ENCODE results near the gene EXO5. TPM values are rescaled to one million over a fixed set of nuclear protein-coding genes. Genes with fewer than 3 reads are reported as not detected.
"Not testable (repeated sequence)": the region's sequence is repeated elsewhere in the genome, so short reads cannot be mapped to it uniquely, and the experiment has no call there.

Gene EXO5
- total RNA-seq: 10 to 100 TPM; 10.1 to 12.8 (median 11.6) TPM

- H3K36me3 Mint-ChIP-seq (ENCODE audit: insufficient read depth): peaks cover 32% of the 10 kb centered on the region
- DNase-seq (peak; percentile 81), ATAC-seq (peak; percentile 99 to 100)
- H3K9me3 Mint-ChIP-seq: peaks cover 34% of the 10 kb centered on the region
- H3K4me1 Mint-ChIP-seq (ENCODE audit: low read depth): peaks cover 9% of the 10 kb centered on the region
- no peaks in the 10 kb centered on the region for H3K27me3 Mint-ChIP-seq (ENCODE audit: low read depth)
- peak within 1 kb of the TSS; percentile 90 for H3K4me3 Mint-ChIP-seq
These were observed at the start of gene EXO5 for GRCh38 chr1:40508375-40509341. Gene EXO5 (plus strand): TSS chr1:40508767. CDS start chr1:40514545, 5,778 bp downstream.

GRCh38 chr1:40462956-40463590, 45.5 kb upstream of the EXO5 start:
- no peaks in the 10 kb centered on the region for H3K27me3 Mint-ChIP-seq (ENCODE audit: low read depth)
- H3K36me3 Mint-ChIP-seq (ENCODE audit: insufficient read depth): peaks cover 64% of the 10 kb centered on the region
- no peaks in the 10 kb centered on the region for H3K4me1 Mint-ChIP-seq (ENCODE audit: low read depth)
- H3K9me3 Mint-ChIP-seq: peaks cover 68% of the 10 kb centered on the region
- DNase-seq: no peak
- no peak for ATAC-seq
- H3K4me3 Mint-ChIP-seq: no peak overlapping the region

- H3K36me3 Mint-ChIP-seq (ENCODE audit: insufficient read depth): peaks cover 36% of the 10 kb centered on the region
- no peaks in the 10 kb centered on the region for H3K4me1 Mint-ChIP-seq (ENCODE audit: low read depth)
- H3K9me3 Mint-ChIP-seq: peaks cover 71% of the 10 kb centered on the region
- H3K27me3 Mint-ChIP-seq (ENCODE audit: low read depth): no peaks in the 10 kb centered on the region
- DNase-seq: no peak
- no peak overlapping the region for H3K4me3 Mint-ChIP-seq
- no peak for ATAC-seq
These were observed 39.2 kb upstream of the EXO5 start for GRCh38 chr1:40469327-40469726.

- no peak for ATAC-seq
- DNase-seq: no peak
- Mint-ChIP-seq H3K27me3 (ENCODE audit: low read depth) (no peaks in the 10 kb centered on the region), H3K36me3 (ENCODE audit: insufficient read depth) (peaks cover 17% of the 10 kb centered on the region), H3K4me1 (ENCODE audit: low read depth) (peaks cover 19% of the 10 kb centered on the region), H3K9me3 (peaks cover 33% of the 10 kb centered on the region), H3K4me3 (no peak overlapping the region)
These were observed 33.3 kb upstream of the EXO5 start for GRCh38 chr1:40475268-40475667.

- H3K36me3 Mint-ChIP-seq (ENCODE audit: insufficient read depth): peaks cover 24% of the 10 kb centered on the region
- no peaks in the 10 kb centered on the region for H3K27me3 Mint-ChIP-seq (ENCODE audit: low read depth)
- peak within 1 kb of the TSS; percentile 82 for H3K4me3 Mint-ChIP-seq
- peak; percentile 66 for DNase-seq
- H3K9me3 Mint-ChIP-seq: peaks cover 26% of the 10 kb centered on the region
- ATAC-seq: peak; percentile 87 to 93
- H3K4me1 Mint-ChIP-seq (ENCODE audit: low read depth): peaks cover 19% of the 10 kb centered on the region
These were observed 31.5 kb upstream of the EXO5 start, which contains the start of gene ZFP69 for GRCh38 chr1:40476924-40477677. Gene ZFP69 (plus strand): TSS chr1:40477290. CDS start chr1:40479362, 2,072 bp downstream.

- peak overlapping the region; percentile 80 for H3K4me3 Mint-ChIP-seq
These were observed 30.9 kb upstream of the EXO5 start for GRCh38 chr1:40477678-40478053.

GRCh38 chr1:40478276-40478675, 30.3 kb upstream of the EXO5 start:
- H3K27me3 Mint-ChIP-seq (ENCODE audit: low read depth): no peaks in the 10 kb centered on the region
- ATAC-seq (no peak), DNase-seq (no peak)
- peak overlapping the region; percentile 80 for H3K4me3 Mint-ChIP-seq
- H3K36me3 Mint-ChIP-seq (ENCODE audit: insufficient read depth): peaks cover 31% of the 10 kb centered on the region
- peaks cover 26% of the 10 kb centered on the region for H3K9me3 Mint-ChIP-seq
- H3K4me1 Mint-ChIP-seq (ENCODE audit: low read depth): peaks cover 19% of the 10 kb centered on the region

More at GRCh38 chr1:40477678-40478053, 30.9 kb upstream of the EXO5 start:
- no peaks in the 10 kb centered on the region for H3K27me3 Mint-ChIP-seq (ENCODE audit: low read depth)
- peaks cover 19% of the 10 kb centered on the region for H3K4me1 Mint-ChIP-seq (ENCODE audit: low read depth)
- peaks cover 29% of the 10 kb centered on the region for H3K9me3 Mint-ChIP-seq
- peaks cover 28% of the 10 kb centered on the region for H3K36me3 Mint-ChIP-seq (ENCODE audit: insufficient read depth)
- peak; percentile 16 for DNase-seq
- peak; percentile 27 to 56 for ATAC-seq

GRCh38 chr1:40479156-40479555, 29.4 kb upstream of the EXO5 start:
- H3K4me1 Mint-ChIP-seq (ENCODE audit: low read depth): peaks cover 19% of the 10 kb centered on the region
- ATAC-seq (no peak), DNase-seq (no peak)
- peaks cover 36% of the 10 kb centered on the region for H3K36me3 Mint-ChIP-seq (ENCODE audit: insufficient read depth)
- H3K27me3 Mint-ChIP-seq (ENCODE audit: low read depth): no peaks in the 10 kb centered on the region
- H3K4me3 Mint-ChIP-seq: no peak overlapping the region
- peaks cover 21% of the 10 kb centered on the region for H3K9me3 Mint-ChIP-seq

GRCh38 chr1:40495315-40495903, 13.2 kb upstream of the EXO5 start:
- Mint-ChIP-seq H3K36me3 (ENCODE audit: insufficient read depth) (peaks cover 66% of the 10 kb centered on the region), H3K4me3 (no peak overlapping the region), H3K9me3 (peaks cover 60% of the 10 kb centered on the region), H3K27me3 (ENCODE audit: low read depth) (no peaks in the 10 kb centered on the region), H3K4me1 (ENCODE audit: low read depth) (no peaks in the 10 kb centered on the region)
- ATAC-seq (no peak), DNase-seq (no peak)

- not testable (repeated sequence) for H3K4me3 Mint-ChIP-seq; DNase-seq; ATAC-seq; H3K27me3 Mint-ChIP-seq (ENCODE audit: low read depth); H3K4me1 Mint-ChIP-seq (ENCODE audit: low read depth)
- peaks cover 46% of the 10 kb centered on the region for H3K36me3 Mint-ChIP-seq (ENCODE audit: insufficient read depth)
- H3K9me3 Mint-ChIP-seq: peaks cover 42% of the 10 kb centered on the region
These were observed 5.9 kb upstream of the EXO5 start for GRCh38 chr1:40502651-40503050.

- Mint-ChIP-seq H3K27me3 (ENCODE audit: low read depth) (no peaks in the 10 kb centered on the region), H3K9me3 (peaks cover 36% of the 10 kb centered on the region), H3K4me1 (ENCODE audit: low read depth) (peaks cover 9% of the 10 kb centered on the region), H3K36me3 (ENCODE audit: insufficient read depth) (peaks cover 35% of the 10 kb centered on the region), H3K4me3 (peak overlapping the region; percentile 90)
- no peak for DNase-seq
- ATAC-seq: no peak
These were observed 594 bp upstream of the EXO5 start for GRCh38 chr1:40507973-40508372.

GRCh38 chr1:40519517-40519916, 10.9 kb downstream of the EXO5 start:
- Mint-ChIP-seq H3K9me3 (peaks cover 38% of the 10 kb centered on the region), H3K4me3 (no peak overlapping the region), H3K27me3 (ENCODE audit: low read depth) (peaks cover 3% of the 10 kb centered on the region), H3K36me3 (ENCODE audit: insufficient read depth) (peaks cover 15% of the 10 kb centered on the region), H3K4me1 (ENCODE audit: low read depth) (no peaks in the 10 kb centered on the region)
- ATAC-seq: no peak
- no peak for DNase-seq

GRCh38 chr1:40530735-40531380, 22.3 kb downstream of the EXO5 start:
- H3K27me3 Mint-ChIP-seq (ENCODE audit: low read depth): peaks cover 7% of the 10 kb centered on the region
- peaks cover 10% of the 10 kb centered on the region for H3K9me3 Mint-ChIP-seq
- peak overlapping the region; percentile 94 for H3K4me3 Mint-ChIP-seq
- ATAC-seq (no peak), DNase-seq (no peak)
- peaks cover 24% of the 10 kb centered on the region for H3K4me1 Mint-ChIP-seq (ENCODE audit: low read depth)
- H3K36me3 Mint-ChIP-seq (ENCODE audit: insufficient read depth): peaks cover 2% of the 10 kb centered on the region

All from activated T-cell treated with anti-CD3 and anti-CD28 coated beads, Interleukin-2, amount 50 U/mL, for 4 hours (primary cell).